SU-DHL-6 (cell line): ENCODE results near the gene CD300E.

ENCODE experiments used
- H2AFZ ChIP-seq: fragments of 200-600 bp; sonication (generic); 2 replicates; pipeline ENCODE4 v1.6.1; 2014; ENCODE audit warnings: low read depth, mild to moderate bottlenecking, moderate library complexity, mixed read lengths, antibody characterized with exemption, low read length; ENCODE audit not compliant: severe bottlenecking
- H3F3A ChIP-seq: fragments of 200-600 bp; shearing (Covaris generic); 2 replicates; pipeline ENCODE4 v1.6.0; 2016; ENCODE audit warnings: antibody characterized with exemption, mild to moderate bottlenecking; ENCODE audit not compliant: insufficient read depth
- H3K27ac ChIP-seq: fragments of 200-600 bp; sonication (generic); 2 replicates; pipeline ENCODE4 v1.5.1; 2016; ENCODE audit warnings: low read depth, mild to moderate bottlenecking, low read length, moderate library complexity, mixed read lengths
- H3K27me3 ChIP-seq: fragments of 200-600 bp; sonication (generic), shearing (Covaris generic); 2 replicates; pipeline ENCODE4 v1.6.0; 2014; ENCODE audit warnings: mild to moderate bottlenecking, low read length
- H3K36me3 ChIP-seq: fragments of 200-600 bp; sonication (generic); 2 replicates; pipeline ENCODE4 v1.6.1; 2014; ENCODE audit warnings: mild to moderate bottlenecking, low read length, mixed read lengths
- H3K4me2 ChIP-seq: fragments of 300-600, 200-600 bp; shearing (Covaris generic), sonication (generic); 2 replicates; pipeline ENCODE4 v1.6.0; 2014; ENCODE audit warnings: low read length, low read depth, mild to moderate bottlenecking; ENCODE audit not compliant: poor library complexity, severe bottlenecking
- H3K4me3 ChIP-seq: fragments of 200-600 bp; sonication (generic); 2 replicates; pipeline ENCODE4 v1.5.1; 2014; ENCODE audit warnings: antibody characterized with exemption, low read length, mild to moderate bottlenecking, mixed read lengths; ENCODE audit not compliant: insufficient read depth, poor library complexity, severe bottlenecking
- H3K79me2 ChIP-seq: fragments of 200-600 bp; sonication (generic); 2 replicates; pipeline ENCODE4 v1.6.1; 2014; ENCODE audit warnings: mild to moderate bottlenecking, low read length, moderate library complexity; ENCODE audit not compliant: insufficient read depth
- H3K9ac ChIP-seq: fragments of 200-600 bp; sonication (generic); 2 replicates; pipeline ENCODE4 v1.7.0; 2014; ENCODE audit warnings: mild to moderate bottlenecking, low read length
- H3K9me2 ChIP-seq: fragments of 200-600 bp; sonication (generic); replicated peaks from 2 replicates; pipeline ENCODE4 v1.6.1; 2014; ENCODE audit warnings: low read length; ENCODE audit not compliant: insufficient read depth
- H3K9me3 ChIP-seq: fragments of 200-600 bp; sonication (generic); 2 replicates; pipeline ENCODE4 v1.6.1; 2014; ENCODE audit warnings: low read length, mixed read lengths; ENCODE audit not compliant: insufficient read depth
- H4K20me1 ChIP-seq: fragments of 200-600 bp; sonication (generic); 2 replicates; pipeline ENCODE4 v1.6.1; 2014; ENCODE audit warnings: low read depth, mild to moderate bottlenecking, antibody characterized with exemption, low read length, moderate library complexity, mixed read lengths
- EZH2phosphoT487 ChIP-seq: fragments of 200-600 bp; sonication (generic), shearing (Covaris generic); conservative IDR thresholded peaks from 2 replicates; pipeline ENCODE4 v1.6.1; 2018; ENCODE audit warnings: mild to moderate bottlenecking, antibody characterized with exemption, low read length, moderate library complexity, mixed read lengths
- TF ChIP-seq, protein P1 (sequence below): fragments of 200-600 bp; sonication (generic); IDR thresholded peaks from one replicate; pipeline ENCODE4 v1.5.1; 2017; ENCODE audit warnings: antibody characterized with exemption, mild to moderate bottlenecking, low read length, moderate library complexity; ENCODE audit not compliant: insufficient read depth, poor library complexity, severe bottlenecking

The CD300E gene

DNA sequence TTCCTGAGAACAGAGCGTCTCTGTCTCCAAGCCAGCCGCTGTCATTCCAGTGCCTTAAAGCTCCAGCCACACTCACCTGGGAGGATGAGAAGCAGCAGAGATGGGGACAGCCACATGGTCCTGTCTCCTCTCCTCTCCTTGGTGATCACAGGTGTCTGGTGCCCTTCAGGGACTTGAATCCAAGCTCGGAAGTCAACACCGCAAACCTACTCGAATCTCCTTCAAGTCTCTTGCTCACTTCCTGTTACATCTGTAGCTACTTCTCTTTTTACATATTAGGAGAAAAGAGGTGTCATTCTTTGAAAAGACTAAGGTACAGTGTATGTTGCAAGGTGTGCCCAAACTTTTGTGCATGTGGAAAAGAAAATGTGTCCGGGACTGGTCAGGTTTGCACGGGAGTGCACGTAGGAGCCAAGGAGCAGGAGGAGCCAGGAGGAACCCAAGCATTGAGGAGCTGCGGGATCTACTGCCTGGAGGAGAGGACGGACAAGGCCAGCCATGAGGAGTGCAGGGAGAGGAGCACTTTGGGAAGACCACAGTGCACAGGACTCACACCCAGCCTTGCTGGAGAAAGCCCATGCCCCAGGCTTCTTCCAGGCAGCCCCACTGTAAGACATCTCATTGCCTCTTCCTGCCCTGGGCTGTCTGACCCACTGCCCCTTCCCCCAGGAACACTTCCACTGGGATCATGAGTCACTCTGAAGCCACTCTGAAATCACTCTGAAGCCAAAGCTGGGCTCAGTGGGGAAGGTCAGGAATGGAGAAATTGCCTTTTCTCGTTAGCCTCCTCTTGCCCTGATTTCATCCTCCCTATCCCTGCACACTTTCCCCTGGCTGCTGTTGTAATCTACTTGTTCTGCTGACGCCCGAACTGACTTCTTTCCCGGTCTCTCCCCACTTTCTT lies 31.2 kb downstream of the CD300E start, which contains the start of gene CD300LD:
Gene CD300LD, minus strand, starts transcription at position 197 of the 904 bp plus-strand sequence. Its CDS starts 81 bp downstream, at position 116.
- no peak within 1 kb of the TSS for H3K4me2 ChIP-seq
- no peaks in the 10 kb centered on the region for H4K20me1 ChIP-seq
- no peak within 1 kb of the TSS for H3K9ac ChIP-seq
- H3K27me3 ChIP-seq = no peaks in the 10 kb centered on the region
- H3K9me3 ChIP-seq = no peaks in the 10 kb centered on the region
- no peak within 1 kb of the TSS for H3K4me3 ChIP-seq
- H3K27ac ChIP-seq = no peak within 1 kb of the TSS
- H2AFZ ChIP-seq = no peak within 1 kb of the TSS
- H3K79me2 ChIP-seq = no peaks in the 10 kb centered on the region
- H3F3A ChIP-seq = no peaks in the 10 kb centered on the region
- no peaks in the 10 kb centered on the region for H3K36me3 ChIP-seq
- no peak for TF ChIP-seq EZH2phosphoT487
- TF ChIP-seq, protein P1, sequence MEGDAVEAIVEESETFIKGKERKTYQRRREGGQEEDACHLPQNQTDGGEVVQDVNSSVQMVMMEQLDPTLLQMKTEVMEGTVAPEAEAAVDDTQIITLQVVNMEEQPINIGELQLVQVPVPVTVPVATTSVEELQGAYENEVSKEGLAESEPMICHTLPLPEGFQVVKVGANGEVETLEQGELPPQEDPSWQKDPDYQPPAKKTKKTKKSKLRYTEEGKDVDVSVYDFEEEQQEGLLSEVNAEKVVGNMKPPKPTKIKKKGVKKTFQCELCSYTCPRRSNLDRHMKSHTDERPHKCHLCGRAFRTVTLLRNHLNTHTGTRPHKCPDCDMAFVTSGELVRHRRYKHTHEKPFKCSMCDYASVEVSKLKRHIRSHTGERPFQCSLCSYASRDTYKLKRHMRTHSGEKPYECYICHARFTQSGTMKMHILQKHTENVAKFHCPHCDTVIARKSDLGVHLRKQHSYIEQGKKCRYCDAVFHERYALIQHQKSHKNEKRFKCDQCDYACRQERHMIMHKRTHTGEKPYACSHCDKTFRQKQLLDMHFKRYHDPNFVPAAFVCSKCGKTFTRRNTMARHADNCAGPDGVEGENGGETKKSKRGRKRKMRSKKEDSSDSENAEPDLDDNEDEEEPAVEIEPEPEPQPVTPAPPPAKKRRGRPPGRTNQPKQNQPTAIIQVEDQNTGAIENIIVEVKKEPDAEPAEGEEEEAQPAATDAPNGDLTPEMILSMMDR = no peak
- H3K9me2 ChIP-seq = no peaks in the 10 kb centered on the region

DNA sequence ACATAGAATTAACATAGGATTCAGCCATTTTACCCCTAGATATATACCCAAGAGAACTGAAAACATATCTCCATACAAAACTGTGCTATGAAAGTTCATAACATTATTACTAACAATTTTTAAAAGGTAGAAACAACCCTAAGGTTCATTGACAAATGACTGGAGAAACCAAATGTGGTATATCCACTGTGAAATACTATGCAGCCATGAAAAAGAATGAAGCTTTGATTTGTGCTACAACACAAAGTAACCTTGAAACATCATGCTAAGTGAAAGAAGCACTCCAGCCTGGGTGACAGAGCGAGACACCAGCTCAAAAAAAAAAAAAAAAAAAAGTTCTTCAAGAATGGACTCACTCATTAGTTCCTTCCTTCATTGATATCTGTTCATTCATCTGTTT lies 32.0 kb downstream of the CD300E start:
- Histone ChIP-seq H3F3A (no peaks in the 10 kb centered on the region), H3K79me2 (no peaks in the 10 kb centered on the region), H3K9me3 (no peaks in the 10 kb centered on the region), H3K9ac (no peak overlapping the region), H3K4me3 (no peak overlapping the region), H2AFZ (no peak overlapping the region), H3K4me2 (no peak overlapping the region), H3K9me2 (no peaks in the 10 kb centered on the region), H3K27ac (no peak overlapping the region), H3K27me3 (no peaks in the 10 kb centered on the region), H3K36me3 (no peaks in the 10 kb centered on the region), H4K20me1 (no peaks in the 10 kb centered on the region)
- TF ChIP-seq EZH2phosphoT487 = no peak
- TF ChIP-seq, protein P1 = no peak

DNA sequence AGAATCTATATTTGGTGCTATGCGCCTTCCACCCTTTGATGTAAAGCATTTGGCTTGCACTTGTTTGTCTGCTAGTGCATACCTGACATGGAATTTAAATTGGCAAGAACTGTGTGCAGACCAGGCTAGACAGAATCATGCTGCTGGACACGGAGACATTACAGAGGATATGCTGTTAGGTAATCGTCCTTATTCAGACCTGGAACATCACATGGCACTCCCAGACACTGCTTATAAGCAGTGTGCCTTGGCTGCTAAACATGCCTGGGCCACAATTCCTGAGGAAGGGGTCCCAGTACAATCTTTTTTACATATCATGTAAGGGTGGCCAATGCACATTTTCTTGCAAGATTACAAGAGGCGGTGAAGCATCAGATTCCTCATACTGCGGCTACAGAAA lies 37.8 kb downstream of the CD300E start:
- Histone ChIP-seq H3F3A (no peaks in the 10 kb centered on the region), H3K27ac (no peak overlapping the region), H2AFZ (no peak overlapping the region), H3K79me2 (no peaks in the 10 kb centered on the region), H4K20me1 (no peaks in the 10 kb centered on the region), H3K27me3 (no peaks in the 10 kb centered on the region), H3K36me3 (no peaks in the 10 kb centered on the region), H3K9me2 (no peaks in the 10 kb centered on the region), H3K9ac (no peak overlapping the region), H3K9me3 (no peaks in the 10 kb centered on the region), H3K4me3 (no peak overlapping the region), H3K4me2 (no peak overlapping the region)
- no peak for TF ChIP-seq EZH2phosphoT487
- TF ChIP-seq, protein P1 = no peak
